ENCODE results near the gene CCDC197. TPM values are rescaled to one million over a fixed set of nuclear protein-coding genes. Genes with fewer than 3 reads are reported as not detected.

CCDC197 gene
- total RNA-seq, 1 donor, result not detected

DNA sequence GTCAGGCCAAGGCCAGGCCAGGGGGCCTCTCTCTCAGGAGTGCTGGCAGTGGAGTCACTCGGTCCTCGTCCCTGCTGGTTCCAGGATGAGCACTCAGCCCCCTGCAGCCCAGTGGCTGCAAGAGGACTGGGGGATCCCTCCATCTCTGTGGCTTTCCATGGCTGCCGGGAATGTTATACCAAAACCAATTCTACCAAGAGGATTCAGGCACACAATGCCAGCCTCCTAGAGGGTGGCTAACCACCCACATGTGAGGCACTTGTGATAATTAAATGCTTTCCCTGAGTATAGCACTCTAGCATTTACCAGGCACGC, 42.6 kb upstream of the CCDC197 start:
- H3K4me3 ChIP-seq (ENCODE audit: insufficient read depth, low read length), result no peak overlapping the region
- H3K9me3 ChIP-seq (ENCODE audit: low read depth, low read length), result no peaks in the 10 kb centered on the region
- H3K27ac ChIP-seq (ENCODE audit: low read depth, low read length), result no peak overlapping the region
- no peak for DNase-seq (ENCODE audit: insufficient read length, low spot score, missing footprints)
- TF ChIP-seq, protein P1, sequence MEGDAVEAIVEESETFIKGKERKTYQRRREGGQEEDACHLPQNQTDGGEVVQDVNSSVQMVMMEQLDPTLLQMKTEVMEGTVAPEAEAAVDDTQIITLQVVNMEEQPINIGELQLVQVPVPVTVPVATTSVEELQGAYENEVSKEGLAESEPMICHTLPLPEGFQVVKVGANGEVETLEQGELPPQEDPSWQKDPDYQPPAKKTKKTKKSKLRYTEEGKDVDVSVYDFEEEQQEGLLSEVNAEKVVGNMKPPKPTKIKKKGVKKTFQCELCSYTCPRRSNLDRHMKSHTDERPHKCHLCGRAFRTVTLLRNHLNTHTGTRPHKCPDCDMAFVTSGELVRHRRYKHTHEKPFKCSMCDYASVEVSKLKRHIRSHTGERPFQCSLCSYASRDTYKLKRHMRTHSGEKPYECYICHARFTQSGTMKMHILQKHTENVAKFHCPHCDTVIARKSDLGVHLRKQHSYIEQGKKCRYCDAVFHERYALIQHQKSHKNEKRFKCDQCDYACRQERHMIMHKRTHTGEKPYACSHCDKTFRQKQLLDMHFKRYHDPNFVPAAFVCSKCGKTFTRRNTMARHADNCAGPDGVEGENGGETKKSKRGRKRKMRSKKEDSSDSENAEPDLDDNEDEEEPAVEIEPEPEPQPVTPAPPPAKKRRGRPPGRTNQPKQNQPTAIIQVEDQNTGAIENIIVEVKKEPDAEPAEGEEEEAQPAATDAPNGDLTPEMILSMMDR (IDR thresholded peaks at IDR 0.05; ENCODE audit: extremely low read depth, low read depth, low read length), result no peak
- no peaks in the 10 kb centered on the region for H3K36me3 ChIP-seq (ENCODE audit: insufficient read depth, low read length)
- no peak overlapping the region for H2AFZ ChIP-seq (ENCODE audit: low read length)
- no peaks in the 10 kb centered on the region for H3K79me2 ChIP-seq (ENCODE audit: insufficient read depth, low read length)
- no peak overlapping the region for H3K4me2 ChIP-seq (ENCODE audit: insufficient read depth, low read length)
- H3K4me1 ChIP-seq (ENCODE audit: insufficient read depth, low read length), result peaks cover 7% of the 10 kb centered on the region
- peaks cover 4% of the 10 kb centered on the region for H3K27me3 ChIP-seq (ENCODE audit: insufficient read depth, low read length)
- no peaks in the 10 kb centered on the region for H4K20me1 ChIP-seq (ENCODE audit: insufficient read depth, low read length)

DNA sequence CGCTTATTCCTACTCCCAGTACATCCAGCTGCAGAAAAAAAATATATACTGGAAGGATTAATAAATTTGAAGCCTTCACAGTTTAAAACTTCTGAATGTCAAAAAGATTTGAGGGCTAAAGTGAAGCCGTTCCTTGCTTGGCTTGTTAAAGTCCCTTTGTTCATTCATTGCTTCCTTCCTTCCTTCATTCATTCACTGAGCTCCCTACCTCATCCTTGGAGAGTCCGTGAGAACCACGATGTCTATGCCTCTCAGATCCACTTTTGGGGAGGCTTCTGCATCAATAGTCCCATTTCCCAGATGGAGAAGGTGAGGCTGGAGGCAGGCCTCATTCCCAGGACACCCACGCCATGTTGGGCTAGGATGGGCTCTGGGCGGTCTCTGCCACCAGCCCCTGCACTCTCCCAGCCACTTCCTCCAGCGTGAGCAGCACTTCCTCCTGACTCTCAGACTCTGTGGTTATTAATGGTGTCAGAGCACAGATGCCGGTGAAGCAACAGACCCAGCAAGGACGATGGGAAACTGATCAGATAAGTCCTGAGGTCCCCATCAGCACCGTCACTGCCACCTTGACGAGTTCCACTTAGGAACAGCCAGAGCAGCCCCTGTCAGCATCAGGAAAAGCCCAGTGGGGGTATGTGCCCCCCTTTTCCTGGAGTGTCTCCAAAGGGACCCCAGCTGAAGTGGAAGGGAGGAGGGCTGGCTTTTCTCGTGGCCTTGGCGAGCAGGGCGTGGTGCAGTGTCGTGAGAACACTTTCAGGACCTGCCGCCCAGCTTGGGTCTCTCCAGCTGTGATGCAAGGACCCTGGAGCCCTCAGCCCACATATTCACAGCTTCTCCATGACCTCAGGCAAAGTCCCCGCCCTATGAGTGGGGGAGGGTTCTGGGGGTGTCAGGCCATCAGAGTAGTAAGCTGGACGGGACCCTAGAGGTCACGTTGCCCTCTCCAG, 41.9 kb upstream of the CCDC197 start:
- Histone ChIP-seq H3K9me3 (ENCODE audit: low read depth, low read length) (no peaks in the 10 kb centered on the region), H3K4me1 (ENCODE audit: insufficient read depth, low read length) (peaks cover 14% of the 10 kb centered on the region), H4K20me1 (ENCODE audit: insufficient read depth, low read length) (no peaks in the 10 kb centered on the region), H3K36me3 (ENCODE audit: insufficient read depth, low read length) (no peaks in the 10 kb centered on the region), H2AFZ (ENCODE audit: low read length) (no peak overlapping the region), H3K4me2 (ENCODE audit: insufficient read depth, low read length) (no peak overlapping the region), H3K27me3 (ENCODE audit: insufficient read depth, low read length) (peaks cover 4% of the 10 kb centered on the region), H3K4me3 (ENCODE audit: insufficient read depth, low read length) (no peak overlapping the region), H3K27ac (ENCODE audit: low read depth, low read length) (no peak overlapping the region), H3K79me2 (ENCODE audit: insufficient read depth, low read length) (no peaks in the 10 kb centered on the region)
- DNase-seq (ENCODE audit: insufficient read length, low spot score, missing footprints), result peak; percentile 45
- TF ChIP-seq, protein P1 (IDR thresholded peaks at IDR 0.05; ENCODE audit: extremely low read depth, low read depth, low read length), result no peak

GRCh38 chr14:93955850-93956481, 41.1 kb upstream of the CCDC197 start:
- peak; percentile 44 for DNase-seq (ENCODE audit: insufficient read length, low spot score, missing footprints)
- Histone ChIP-seq H3K9me3 (ENCODE audit: low read depth, low read length) (no peaks in the 10 kb centered on the region), H3K36me3 (ENCODE audit: insufficient read depth, low read length) (no peaks in the 10 kb centered on the region), H3K27ac (ENCODE audit: low read depth, low read length) (no peak overlapping the region), H3K79me2 (ENCODE audit: insufficient read depth, low read length) (no peaks in the 10 kb centered on the region), H3K27me3 (ENCODE audit: insufficient read depth, low read length) (peaks cover 4% of the 10 kb centered on the region), H3K4me2 (ENCODE audit: insufficient read depth, low read length) (no peak overlapping the region), H4K20me1 (ENCODE audit: insufficient read depth, low read length) (no peaks in the 10 kb centered on the region), H3K4me3 (ENCODE audit: insufficient read depth, low read length) (no peak overlapping the region), H3K4me1 (ENCODE audit: insufficient read depth, low read length) (peaks cover 16% of the 10 kb centered on the region), H2AFZ (ENCODE audit: low read length) (no peak overlapping the region)
- TF ChIP-seq, protein P1 (IDR thresholded peaks at IDR 0.05; ENCODE audit: extremely low read depth, low read depth, low read length), result no peak
